ENCODE measurements around the gene ZNF324.

DNA sequence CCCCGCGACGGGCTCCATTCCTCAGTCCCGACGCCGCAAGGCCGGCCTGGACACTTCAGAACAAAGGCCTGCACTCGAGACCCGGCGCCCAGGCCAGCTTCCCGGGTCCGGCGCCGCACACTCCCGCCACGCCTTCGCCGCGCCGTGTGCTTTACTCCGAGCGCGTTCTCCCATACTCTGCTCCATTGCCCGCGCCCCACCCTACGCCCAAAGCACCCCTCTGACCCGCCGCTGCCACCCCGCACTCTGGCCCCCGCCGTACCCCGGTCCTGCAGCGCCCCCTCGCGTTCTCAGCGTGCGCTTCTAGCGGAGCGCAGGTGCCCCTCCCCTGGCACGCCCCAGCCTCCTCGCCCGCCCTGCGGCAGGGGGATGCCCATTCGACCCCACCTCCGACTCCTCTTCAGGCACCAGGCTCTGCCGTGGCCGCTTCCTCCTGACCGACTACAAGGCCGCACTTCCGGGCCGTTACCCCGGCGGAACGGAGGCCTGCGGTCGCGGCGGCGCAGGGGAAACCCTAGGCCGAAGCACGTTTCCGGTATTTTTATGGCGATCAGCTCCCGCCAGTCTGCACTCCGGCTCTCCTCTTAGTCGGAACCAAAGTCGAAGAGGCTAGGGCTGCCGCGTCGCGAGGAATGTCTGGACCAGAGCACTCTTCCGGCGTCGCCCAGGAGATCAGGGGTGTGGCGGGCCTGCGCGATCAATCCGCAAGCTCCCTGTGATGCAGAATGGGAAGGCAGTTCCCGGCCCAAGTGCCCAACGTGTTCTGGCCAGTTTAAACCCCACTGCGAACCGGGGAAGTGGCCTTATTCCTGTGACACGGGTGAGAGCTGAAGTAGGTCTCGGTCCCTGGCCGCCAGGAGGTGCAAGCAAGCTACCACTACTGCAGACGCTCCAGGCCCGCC is 52.7 kb downstream of the ZNF324 start, which contains the start of gene ZBTB45:
- TF ChIP-seq POLR2A (IDR thresholded peaks at IDR 0.05; ENCODE audit: borderline replicate concordance, extremely low read depth, insufficient read depth, insufficient read length): peak; percentile 68
- TF ChIP-seq, protein P1, sequence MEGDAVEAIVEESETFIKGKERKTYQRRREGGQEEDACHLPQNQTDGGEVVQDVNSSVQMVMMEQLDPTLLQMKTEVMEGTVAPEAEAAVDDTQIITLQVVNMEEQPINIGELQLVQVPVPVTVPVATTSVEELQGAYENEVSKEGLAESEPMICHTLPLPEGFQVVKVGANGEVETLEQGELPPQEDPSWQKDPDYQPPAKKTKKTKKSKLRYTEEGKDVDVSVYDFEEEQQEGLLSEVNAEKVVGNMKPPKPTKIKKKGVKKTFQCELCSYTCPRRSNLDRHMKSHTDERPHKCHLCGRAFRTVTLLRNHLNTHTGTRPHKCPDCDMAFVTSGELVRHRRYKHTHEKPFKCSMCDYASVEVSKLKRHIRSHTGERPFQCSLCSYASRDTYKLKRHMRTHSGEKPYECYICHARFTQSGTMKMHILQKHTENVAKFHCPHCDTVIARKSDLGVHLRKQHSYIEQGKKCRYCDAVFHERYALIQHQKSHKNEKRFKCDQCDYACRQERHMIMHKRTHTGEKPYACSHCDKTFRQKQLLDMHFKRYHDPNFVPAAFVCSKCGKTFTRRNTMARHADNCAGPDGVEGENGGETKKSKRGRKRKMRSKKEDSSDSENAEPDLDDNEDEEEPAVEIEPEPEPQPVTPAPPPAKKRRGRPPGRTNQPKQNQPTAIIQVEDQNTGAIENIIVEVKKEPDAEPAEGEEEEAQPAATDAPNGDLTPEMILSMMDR (IDR thresholded peaks at IDR 0.05 in 2 of 3, conservative IDR thresholded peaks at IDR 0.05 in 1 of 3; ENCODE audit: borderline replicate concordance in 1 of 3, insufficient read depth in 1 of 3, low read depth in 2 of 3, low read length in 2 of 3): peak; percentile 69 to 75 (median 71)
- TF ChIP-seq RAD21 (IDR thresholded peaks at IDR 0.05; ENCODE audit: low read depth): peak; percentile 90
- no peak for TF ChIP-seq ZNF274 (IDR thresholded peaks at IDR 0.05; ENCODE audit: low read depth, low read length)
- TF ChIP-seq SRF (IDR thresholded peaks at IDR 0.05; ENCODE audit: low read depth): peak; percentile 93; the same call in 1 of the 2 replicates
- TF ChIP-seq POLR2AphosphoS5 (IDR thresholded peaks at IDR 0.05; ENCODE audit: low read depth, low read length): peak; percentile 80
- TF ChIP-seq JUND (IDR thresholded peaks at IDR 0.05): no peak; the same call in 1 of the 2 replicates
- TF ChIP-seq, protein P2, sequence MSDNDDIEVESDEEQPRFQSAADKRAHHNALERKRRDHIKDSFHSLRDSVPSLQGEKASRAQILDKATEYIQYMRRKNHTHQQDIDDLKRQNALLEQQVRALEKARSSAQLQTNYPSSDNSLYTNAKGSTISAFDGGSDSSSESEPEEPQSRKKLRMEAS (IDR thresholded peaks at IDR 0.05): peak; percentile 86
- peak; percentile 94 for TF ChIP-seq ZFX (IDR thresholded peaks at IDR 0.05)
- TF ChIP-seq EZH2 (IDR thresholded peaks at IDR 0.05): no peak
- TF ChIP-seq, protein P3, sequence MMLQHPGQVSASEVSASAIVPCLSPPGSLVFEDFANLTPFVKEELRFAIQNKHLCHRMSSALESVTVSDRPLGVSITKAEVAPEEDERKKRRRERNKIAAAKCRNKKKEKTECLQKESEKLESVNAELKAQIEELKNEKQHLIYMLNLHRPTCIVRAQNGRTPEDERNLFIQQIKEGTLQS (IDR thresholded peaks at IDR 0.05): no peak
- TF ChIP-seq TCF7L2 (IDR thresholded peaks at IDR 0.05; ENCODE audit: borderline replicate concordance, extremely low read depth, insufficient read depth, insufficient read length): no peak
- peak; percentile 81 for TF ChIP-seq SIN3A (IDR thresholded peaks at IDR 0.05; ENCODE audit: low read depth)
- TF ChIP-seq CEBPB (IDR thresholded peaks at IDR 0.05; ENCODE audit: low read depth): no peak

All from HCT116 (cell line).